Stimulated activated CD8-positive, alpha-beta memory T cell treated with anti-CD3 and anti-CD28 coated beads, Interleukin-12 subunit alpha, Interleukin-12 subunit beta, amount 100 ng/mL, for 1 hour (primary cell): ENCODE results near the gene PIK3R3.

Experiments used
- DNase-seq: peaks from one replicate; pipeline ENCODE4 v3.0.0-alpha.2; 2020; ENCODE audit warnings: low read depth

The PIK3R3 gene

GRCh38 chr1:46132529-46133180 lies at the start of gene PIK3R3:
TSS of gene PIK3R3 (minus strand) at chr1:46132629. CDS start at chr1:46131952, 677 bp downstream.
- DNase-seq, result peak; percentile 65

- no peak for DNase-seq
Observed at GRCh38 chr1:46181343-46182260, 49.2 kb upstream of the PIK3R3 start.

GRCh38 chr1:46180082-46180616 lies 47.7 kb upstream of the PIK3R3 start:
- no peak for DNase-seq

GRCh38 chr1:46179138-46180081 lies 47.0 kb upstream of the PIK3R3 start:
- peak; percentile 49 for DNase-seq

- DNase-seq, result no peak
Observed at GRCh38 chr1:46176211-46176865, 43.9 kb upstream of the PIK3R3 start, which contains the start of gene P3R3URF. TSS of gene P3R3URF (minus strand) at chr1:46176488. CDS start at chr1:46176471, 17 bp downstream.

GRCh38 chr1:46175243-46175642 lies 42.8 kb upstream of the PIK3R3 start:
- DNase-seq, result no peak

- DNase-seq, result no peak
Observed at GRCh38 chr1:46174448-46175231, 42.2 kb upstream of the PIK3R3 start, which contains the start of gene TSPAN1. TSS of gene TSPAN1 (plus strand) at chr1:46175087. CDS start at chr1:46181108, 6,021 bp downstream.

GRCh38 chr1:46173361-46173856 lies 41.0 kb upstream of the PIK3R3 start:
- no peak for DNase-seq

GRCh38 chr1:46172321-46172720 lies 39.9 kb upstream of the PIK3R3 start:
- DNase-seq, result no peak

GRCh38 chr1:46171871-46172270 lies 39.4 kb upstream of the PIK3R3 start:
- no peak for DNase-seq

- no peak for DNase-seq
Observed at GRCh38 chr1:46171351-46171750, 38.9 kb upstream of the PIK3R3 start.

- no peak for DNase-seq
Observed at GRCh38 chr1:46169811-46170454, 37.5 kb upstream of the PIK3R3 start.

- DNase-seq, result no peak
Observed at GRCh38 chr1:46168477-46168876, 36.0 kb upstream of the PIK3R3 start.

GRCh38 chr1:46166521-46167462 lies 34.4 kb upstream of the PIK3R3 start:
- DNase-seq, result no peak

- DNase-seq, result no peak
Observed at GRCh38 chr1:46160212-46160611, 27.8 kb upstream of the PIK3R3 start.

GRCh38 chr1:46159516-46159915 lies 27.1 kb upstream of the PIK3R3 start:
- no peak for DNase-seq

GRCh38 chr1:46158312-46159281 lies 26.2 kb upstream of the PIK3R3 start:
- no peak for DNase-seq
